Stimulated activated CD4-positive, alpha-beta T cell treated with anti-CD3 and anti-CD28 coated beads, Interleukin-1b, Interleukin-23, amount 100 ng/mL, for 4 hours (primary cell): ENCODE measurements around the gene RANGAP1.
"Not testable (repeated sequence)": the region's sequence is repeated elsewhere in the genome, so short reads cannot be mapped to it uniquely, and the experiment has no call there.

Experiments used
- DNase-seq, 2 donors: peaks; one replicate each; pipeline ENCODE4 v3.0.0-alpha.2; 2020; ENCODE audit warnings: low read depth in 2 of 2

Gene RANGAP1

GRCh38 chr22:41301085-41302020 lies 15.4 kb upstream of the RANGAP1 start, which contains the start of gene ZC3H7B:
Gene ZC3H7B, plus strand, starts transcription at chr22:41301525. Its CDS starts 19,136 bp downstream, at chr22:41320661.
- DNase-seq: peak; percentile 79 to 80

- DNase-seq: no peak
These were observed 14.7 kb upstream of the RANGAP1 start for GRCh38 chr22:41300661-41301060.

DNA sequence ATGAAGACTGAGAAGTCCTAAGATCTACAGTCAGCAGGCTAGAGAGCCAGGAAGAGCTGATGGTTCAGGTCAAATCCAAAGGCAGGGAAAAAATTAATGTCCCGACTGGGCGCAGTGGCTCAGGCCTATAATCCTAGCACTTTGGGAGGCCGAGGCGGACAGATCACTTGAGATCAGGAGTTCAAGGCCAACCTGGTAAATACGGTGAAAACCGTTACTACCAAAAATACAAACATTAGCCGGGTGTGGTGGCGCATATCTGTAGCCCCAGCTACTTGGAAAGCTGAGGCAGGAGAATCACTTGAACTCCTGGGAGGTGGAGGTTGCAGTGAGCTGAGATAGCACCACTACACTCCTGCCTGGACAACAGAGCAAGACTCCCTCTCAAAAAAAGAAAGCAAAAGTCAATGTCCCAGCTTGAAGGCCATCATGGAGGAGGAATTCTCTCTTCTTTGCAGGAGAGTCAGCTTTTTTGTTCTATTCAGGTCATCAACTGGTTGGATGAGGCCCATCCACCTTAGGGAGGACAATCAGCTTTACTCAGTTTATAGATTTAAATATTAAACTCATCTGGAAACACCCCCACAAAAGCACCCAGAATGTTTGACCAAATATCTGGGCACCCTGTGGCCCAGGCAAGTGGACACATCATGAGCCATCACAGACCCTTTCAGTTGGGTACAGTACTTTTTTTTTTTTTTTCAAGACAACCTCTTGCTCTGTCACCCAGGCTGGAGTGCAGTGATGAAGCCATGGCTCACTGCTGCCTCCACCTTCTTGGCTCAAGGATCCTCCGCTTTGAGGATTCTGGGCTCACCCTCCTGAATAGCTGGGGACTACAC lies 11.1 kb upstream of the RANGAP1 start:
- no peak for DNase-seq

DNA sequence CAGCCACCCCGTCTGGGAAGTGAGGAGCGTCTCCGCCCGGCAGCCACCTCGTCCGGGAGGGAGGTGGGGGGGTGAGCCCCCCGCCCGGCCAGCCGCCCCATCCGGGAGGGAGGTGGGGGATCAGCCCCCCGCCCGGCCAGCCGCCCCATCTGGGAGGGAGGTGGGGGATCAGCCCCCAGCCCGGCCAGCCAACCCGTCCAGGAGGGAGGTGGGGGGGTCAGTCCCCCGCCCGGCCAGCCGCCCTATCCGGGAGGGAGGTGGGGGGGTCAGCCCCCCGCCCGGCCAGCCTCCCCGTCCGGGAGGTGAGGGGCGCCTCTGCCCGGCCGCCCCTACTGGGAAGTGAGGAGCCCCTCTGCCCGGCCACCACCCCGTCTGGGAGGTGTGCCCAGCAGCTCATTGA lies 8.8 kb upstream of the RANGAP1 start:
- DNase-seq: not testable (repeated sequence)

DNA sequence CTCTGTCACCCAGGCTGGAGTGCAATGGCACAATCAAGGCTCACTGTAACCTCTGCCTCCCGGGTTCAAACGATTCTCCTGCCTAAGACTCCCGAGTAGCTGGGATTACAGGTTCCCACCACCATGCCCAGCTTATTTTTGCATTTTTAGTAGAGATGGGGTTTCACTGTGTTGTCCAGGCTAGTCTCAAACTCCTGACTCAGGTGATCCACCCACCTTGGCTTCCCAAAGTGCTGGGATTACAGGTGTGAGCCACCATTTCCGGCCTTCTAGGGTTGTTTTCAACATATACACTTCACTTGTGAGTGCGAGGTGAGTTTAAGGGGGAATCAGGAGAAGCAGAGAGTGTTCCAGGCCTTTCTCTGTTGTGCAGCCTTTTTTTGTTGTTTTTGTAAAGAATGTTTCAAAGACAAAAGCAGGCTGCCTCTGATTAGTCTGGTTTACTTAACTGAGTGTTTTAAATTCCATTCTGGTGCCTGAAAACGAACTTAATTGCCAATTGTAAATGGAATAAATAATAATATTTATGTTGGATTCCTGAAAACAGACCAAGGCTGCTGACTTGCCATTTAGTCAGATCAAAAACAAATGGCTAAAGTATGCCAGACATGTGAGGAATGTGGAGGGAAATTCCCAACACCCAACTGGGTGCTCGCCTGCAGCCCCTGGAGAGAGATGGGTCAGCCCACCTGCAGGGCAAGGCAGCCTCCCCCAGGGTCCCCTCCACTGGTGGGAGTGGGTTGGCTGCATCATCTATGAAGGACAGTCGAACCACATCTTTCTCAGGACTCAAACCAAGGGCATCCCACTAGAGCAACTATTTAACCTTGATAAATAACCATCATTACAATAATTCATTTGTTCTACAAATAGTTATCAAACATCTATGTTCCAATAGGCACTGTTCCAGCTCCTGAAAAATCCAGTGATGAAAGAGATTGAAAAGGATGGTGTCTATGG lies 4.6 kb upstream of the RANGAP1 start:
- DNase-seq: no peak

DNA sequence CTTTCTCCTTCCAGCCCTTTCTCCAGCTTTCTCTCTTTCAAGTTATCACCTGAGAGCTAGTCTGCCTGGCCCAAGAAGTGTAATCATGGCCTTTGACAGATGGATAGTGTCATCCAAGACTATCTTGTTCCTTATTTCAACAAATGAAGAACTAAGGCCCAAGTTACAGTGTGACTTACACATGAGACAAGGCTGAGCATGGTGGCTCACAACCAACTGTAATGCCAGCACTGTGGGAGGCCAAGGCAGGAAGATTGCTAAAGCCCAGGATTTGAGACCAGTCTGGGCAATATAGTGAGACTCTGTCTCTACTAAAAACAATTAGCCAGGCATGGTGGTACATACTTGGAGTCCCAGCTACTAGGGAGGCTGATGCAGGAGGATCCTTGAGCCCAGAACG lies 3.7 kb upstream of the RANGAP1 start:
- no peak for DNase-seq

DNA sequence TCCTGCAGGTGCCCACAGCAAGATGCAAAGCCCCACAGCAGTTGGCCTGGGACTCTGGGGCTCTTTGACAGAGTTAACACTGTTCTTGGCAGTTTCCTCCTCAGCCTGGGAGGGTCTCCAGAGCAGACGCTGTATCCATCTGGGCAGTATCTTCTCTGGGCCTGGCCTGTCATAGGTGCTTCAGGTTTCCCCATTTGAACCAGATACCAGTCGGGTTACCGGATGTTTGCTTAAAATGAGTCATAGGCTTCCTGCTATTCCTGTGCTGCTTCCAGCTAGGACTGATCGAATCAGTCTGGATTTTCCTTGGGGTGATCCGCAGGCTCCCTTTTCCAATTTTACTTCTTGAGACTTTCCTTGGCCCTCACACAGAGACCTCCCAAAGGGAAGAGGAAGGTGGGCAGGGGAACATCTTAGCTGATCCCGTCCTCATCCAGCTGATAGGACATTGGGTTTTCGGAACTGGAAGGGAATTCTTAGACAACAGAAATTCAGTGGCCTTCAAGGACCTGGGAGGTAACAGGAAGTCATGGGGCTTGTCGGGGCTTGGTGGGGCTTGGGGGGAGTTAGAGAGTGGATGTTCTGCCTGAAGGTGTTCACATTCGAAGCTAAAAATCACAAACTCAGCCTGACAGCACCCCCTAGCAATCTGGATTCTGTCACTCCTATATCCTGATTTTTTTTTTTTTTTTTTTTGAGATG lies 2.4 kb upstream of the RANGAP1 start:
- no peak for DNase-seq

DNA sequence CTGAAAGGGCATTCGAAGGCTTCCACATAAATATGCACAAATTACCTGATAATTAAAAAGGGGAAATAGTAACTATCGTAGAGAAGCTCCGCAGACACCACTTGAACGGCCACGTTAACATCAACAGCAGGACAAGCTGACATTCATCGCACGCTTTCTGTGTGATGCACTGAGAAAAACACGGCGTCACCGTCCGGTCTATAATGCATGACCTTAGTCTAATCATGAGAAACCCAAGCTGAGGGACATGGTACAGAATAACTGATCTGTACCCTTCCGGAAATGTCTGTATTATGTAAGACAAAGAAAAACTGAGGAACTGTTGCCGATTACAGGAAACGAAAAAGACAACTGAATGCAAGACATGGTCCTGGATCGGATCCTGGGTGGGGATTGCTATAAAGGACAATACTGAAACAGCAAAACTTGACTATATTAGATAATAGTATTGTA lies 678 bp upstream of the RANGAP1 start:
- DNase-seq: peak in 1 of 2 donors; percentile 22

DNA sequence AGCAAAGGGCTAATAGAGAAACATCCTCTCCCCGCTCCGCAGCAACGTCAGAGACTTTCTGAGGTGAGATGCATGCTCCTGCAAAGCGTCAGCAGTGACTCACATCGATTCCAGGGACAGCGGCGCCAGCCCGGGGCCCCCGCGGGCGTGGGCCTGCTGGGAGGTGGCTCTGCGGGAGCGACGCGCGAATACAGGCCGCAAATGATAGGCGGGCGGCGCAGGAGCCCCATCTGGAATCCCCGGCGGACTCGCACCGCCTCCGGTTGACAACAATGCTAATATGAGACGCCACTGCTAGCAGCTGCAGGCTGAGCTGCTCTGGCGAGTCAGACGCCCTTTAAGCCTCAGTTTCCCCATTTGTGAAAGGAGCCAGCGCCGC lies 557 bp downstream of the RANGAP1 start:
- peak; percentile 79 to 82 for DNase-seq

- DNase-seq: no peak
These were observed 1.5 kb downstream of the RANGAP1 start for GRCh38 chr22:41284465-41284864.

GRCh38 chr22:41280854-41281253 lies 5.1 kb downstream of the RANGAP1 start:
- no peak for DNase-seq

- DNase-seq: no peak
These were observed 5.9 kb downstream of the RANGAP1 start for GRCh38 chr22:41280065-41280464.

- DNase-seq: no peak
These were observed 11.1 kb downstream of the RANGAP1 start for GRCh38 chr22:41274856-41275255.

DNA sequence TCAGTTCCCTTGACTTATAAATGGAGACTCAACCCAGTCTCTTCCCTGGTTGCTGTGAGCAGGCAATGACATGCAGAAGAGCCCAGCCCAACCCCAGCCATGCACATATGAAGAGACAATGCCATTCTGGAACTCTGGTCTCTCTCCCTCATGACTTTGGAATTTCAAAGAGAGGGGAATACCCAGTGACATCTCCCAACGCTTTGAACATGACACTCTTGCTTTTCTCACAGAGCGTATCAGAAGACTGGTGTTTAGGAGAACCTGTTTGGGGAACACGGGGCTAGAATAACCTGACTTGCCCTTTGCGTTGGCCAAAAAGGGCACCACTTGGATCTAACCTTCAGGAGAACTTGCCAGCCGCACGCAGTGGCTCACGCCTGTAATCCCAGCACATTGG lies 12.9 kb downstream of the RANGAP1 start:
- DNase-seq: no peak

- DNase-seq: no peak
These were observed 14.2 kb downstream of the RANGAP1 start for GRCh38 chr22:41271787-41272186.

DNA sequence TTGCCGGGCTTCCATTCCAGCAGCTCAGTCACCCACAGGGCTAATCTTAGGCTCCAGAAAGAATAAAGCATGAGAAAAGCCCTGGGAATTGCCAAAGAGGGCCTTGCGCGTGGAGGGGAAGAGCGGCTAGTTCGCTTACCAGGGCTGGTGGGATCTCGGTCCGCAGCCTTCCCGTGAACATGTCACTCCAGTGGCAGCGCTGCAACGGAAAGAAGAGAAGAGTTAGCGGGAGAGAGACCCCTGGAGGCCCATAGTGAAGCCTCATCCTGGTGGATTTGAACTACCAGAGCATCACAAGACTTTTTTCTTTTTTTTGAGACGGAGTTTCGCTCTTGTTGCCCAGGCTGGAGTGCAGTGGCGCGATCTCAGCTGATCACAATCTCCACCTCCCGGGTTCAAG lies 18.0 kb downstream of the RANGAP1 start:
- no peak for DNase-seq

DNA sequence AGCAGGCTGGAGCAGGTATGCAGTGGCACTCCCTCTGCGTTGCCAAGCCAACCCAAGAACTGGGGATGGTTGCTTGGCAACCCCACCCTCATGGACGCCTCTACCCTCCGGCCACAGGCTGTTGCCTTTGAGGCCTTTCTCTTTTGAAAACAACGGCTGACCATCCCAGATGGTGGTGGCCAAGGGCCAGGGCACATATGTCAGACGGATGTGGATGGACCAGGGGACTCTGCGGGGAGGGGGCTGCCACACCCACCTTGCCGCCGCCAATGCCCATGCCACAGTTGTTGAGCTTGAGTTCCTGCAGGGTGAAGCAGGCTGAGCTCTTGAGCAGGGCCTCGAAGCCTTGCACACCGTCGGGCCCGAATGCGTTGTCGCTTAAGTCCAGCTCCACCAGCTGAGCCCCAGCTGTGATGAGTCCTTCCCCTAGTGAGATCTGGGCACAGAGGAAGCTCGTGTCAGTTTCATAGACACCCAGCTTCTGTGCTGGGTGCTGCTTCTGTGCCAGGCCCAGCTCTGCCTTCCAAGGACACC lies 21.5 kb downstream of the RANGAP1 start:
- DNase-seq: no peak

GRCh38 chr22:41263704-41264103 lies 22.3 kb downstream of the RANGAP1 start:
- DNase-seq: no peak

DNA sequence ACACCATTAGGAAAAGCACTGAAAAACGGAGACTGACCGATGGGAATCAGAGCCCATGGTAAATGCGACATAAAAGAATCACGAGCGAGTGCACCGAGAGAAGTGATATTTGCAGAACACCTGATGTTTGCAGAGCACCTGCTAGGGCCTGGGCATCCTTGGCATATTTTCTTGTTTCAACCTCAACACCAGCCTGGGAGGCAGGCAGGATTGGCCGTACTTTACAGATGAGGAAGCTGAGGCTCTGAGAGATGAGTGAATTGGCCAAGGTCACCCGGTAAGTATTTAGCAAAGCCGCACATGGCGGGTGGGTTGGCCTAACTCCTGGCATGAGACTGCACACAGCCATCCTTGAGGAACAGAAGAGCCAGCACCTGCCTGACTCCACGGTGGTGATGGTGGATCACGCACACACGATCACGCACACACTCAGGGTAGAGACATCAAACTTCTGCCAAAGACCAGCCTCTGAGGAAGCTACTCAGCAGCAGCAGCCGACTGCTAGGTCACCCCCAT lies 23.7 kb downstream of the RANGAP1 start:
- DNase-seq: no peak

DNA sequence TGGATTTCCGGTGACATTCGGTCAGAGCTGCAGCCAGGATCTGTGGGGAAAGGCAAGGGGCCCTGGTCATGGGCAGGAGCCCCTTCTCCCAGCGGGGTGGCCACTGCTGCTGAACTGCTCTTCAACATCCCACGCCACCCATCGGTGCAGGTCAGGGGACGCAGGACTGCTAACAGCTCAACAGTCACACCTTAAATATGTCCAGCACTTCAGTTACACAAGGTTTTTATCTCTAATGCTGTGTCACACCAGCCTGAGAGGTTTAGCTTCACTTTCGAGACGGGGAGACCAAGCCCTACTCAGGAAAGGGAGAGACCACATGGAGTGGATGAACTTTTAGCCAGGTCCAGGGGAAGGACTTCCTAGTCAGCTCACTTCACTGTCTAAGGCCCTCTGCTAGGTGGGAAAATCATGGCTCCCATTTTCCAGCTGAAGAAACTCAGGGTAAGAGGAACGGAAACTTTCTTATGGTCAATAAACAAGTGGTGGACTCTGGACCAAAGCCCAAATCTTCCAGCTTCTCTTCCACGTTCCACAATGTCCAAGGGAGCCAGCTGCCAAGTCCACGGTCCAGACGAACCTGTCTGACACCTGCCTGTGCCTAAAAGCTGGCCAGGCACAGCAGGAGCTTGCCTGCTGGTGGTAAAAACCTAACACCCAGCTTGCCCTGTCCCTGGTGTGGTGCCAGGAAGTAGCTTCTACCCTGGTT lies 24.3 kb downstream of the RANGAP1 start:
- no peak for DNase-seq
